Spleen (tissue), 11 donors: Measurements from ENCODE around the gene LRRC4B. TPM values are rescaled to one million over a fixed set of nuclear protein-coding genes. Genes with fewer than 3 reads are reported as not detected.

Source experiments
- DNase-seq: peaks from one replicate; pipeline ENCODE4 v3.0.0-alpha.2; 2020
- H3K27ac ChIP-seq, 8 donors: fragments of 200-600 bp; sonication (generic) in 7 of 8; 1 replicate in 4 of 8; 2 replicates in 4 of 8; pipeline versions ENCODE4 v1.5.0 to v1.8.0; 2016 to 2021; ENCODE audit warnings: inconsistent platforms in 4 of 8, mild to moderate bottlenecking in 4 of 8, moderate library complexity in 1 of 8
- H3K27me3 ChIP-seq, 7 donors: fragments of 200-600 bp; sonication (generic) in 6 of 7; replicated peaks in 1 of 7; 1 replicate in 4 of 7; 2 replicates in 3 of 7; pipeline versions ENCODE4 v1.5.0 to v1.8.0; 2016 to 2021; ENCODE audit warnings: inconsistent platforms in 3 of 7, mild to moderate bottlenecking in 1 of 7
- H3K36me3 ChIP-seq, 6 donors: fragments of 200-600 bp; sonication (generic) in 5 of 6; 1 replicate in 4 of 6; 2 replicates in 2 of 6; pipeline versions ENCODE4 v1.5.0 to v1.8.0; 2016 to 2021; ENCODE audit warnings: inconsistent platforms in 2 of 6
- H3K4me1 ChIP-seq, 6 donors: fragments of 200-600 bp; sonication (generic) in 5 of 6; 1 replicate in 3 of 6; 2 replicates in 3 of 6; pipeline versions ENCODE4 v1.5.0 to v1.8.0; 2016 to 2021; ENCODE audit warnings: inconsistent platforms in 3 of 6
- H3K4me3 ChIP-seq, 8 donors: fragments of 200-600 bp; sonication (generic) in 7 of 8; 1 replicate in 4 of 8; 2 replicates in 4 of 8; pipeline versions ENCODE4 v1.5.0 to v1.8.0; 2016 to 2021; ENCODE audit warnings: inconsistent platforms in 4 of 8, mild to moderate bottlenecking in 4 of 8, moderate library complexity in 2 of 8
- H3K9me3 ChIP-seq, 8 donors: fragments of 200-600 bp; sonication (generic) in 7 of 8; 1 replicate in 4 of 8; 2 replicates in 4 of 8; pipeline versions ENCODE4 v1.5.0 to v1.8.0; 2016 to 2021; ENCODE audit warnings: inconsistent platforms in 4 of 8
- CTCF ChIP-seq, 11 experiments: fragments of 200-600 bp in 7 of 11; fragments of 450-650 bp in 4 of 11; sonication (generic) in 4 of 11; IDR thresholded peaks in 8 of 11; conservative IDR thresholded peaks in 3 of 11; 1 replicate in 7 of 11; 2 replicates in 4 of 11; pipeline versions ENCODE4 v1.4.0 to v1.8.0; 2016 to 2021; ENCODE audit warnings: antibody characterized with exemption in 11 of 11, inconsistent platforms in 4 of 11, mild to moderate bottlenecking in 1 of 11
- POLR2A ChIP-seq, 3 donors: fragments of 450-650 bp; IDR thresholded peaks; one replicate each; pipeline ENCODE4 v1.5.1; 2017; ENCODE audit warnings: antibody characterized with exemption in 3 of 3, mild to moderate bottlenecking in 1 of 3
- POLR2AphosphoS5 ChIP-seq, 3 donors: sonication (generic); formaldehyde crosslinking; IDR thresholded peaks; one replicate each; pipeline ENCODE4 v1.5.1; 2017; ENCODE audit warnings: antibody characterized with exemption in 3 of 3
- WGBS, 5 donors: extraction: QIAGEN DNeasy Blood & Tissue Kit in 3 of 5; methylation state at CpG; one replicate each; pipeline versions ENCODE4 v1.1.5 to v1.1.7; 2013 to 2018; 5-methylcytosine and 5-hydroxymethylcytosine counted together
- intact Hi-C: fragments of 100-400 bp; cut with DNase I; formaldehyde crosslinking; loops from one replicate; pipeline ENCODE4 v1.15.0; 2023; ENCODE audit warnings: low total_unique reads
- polyA plus RNA-seq, 3 donors: library from polyadenylated mRNA; stranded (reverse); fragments of 200-250 nt; gene quantifications; one replicate each; pipeline ENCODE4 v1.2.1, GENCODE V29; 2013
- total RNA-seq, 7 donors: library from RNA; depleted of rRNA in 3 of 7; stranded (reverse); fragments of >200 nt in 3 of 7; fragmentation: NEBNext Ultra II Directional in 4 of 7; extraction: Animal tissue kit (Norgen Biotek cat#: 25700) in 4 of 7; gene quantifications; one replicate each; pipeline versions ENCODE4 v1.1.0 to v1.2.1, GENCODE V29; 2016 to 2021
- donor health status: healthy with polysubstance abuse.
- donor health status: DM: no; HTN: no; CAD: no; lungs with moderate emphysema.
- donor health status: DM: no; HTN: no; CAD: no.
- donor health status: Bipolar disorder and iron deficiency.
- donor health status: healthy.
- donor health status: DM: no; HTN: no; CAD: no.
- donor health status: DM: yes; HTN: yes; CAD: no.

LRRC4B gene
- total and polyA plus RNA-seq, 10 donors, result 0.20 to 2.3 (median 0.97) TPM

DNA sequence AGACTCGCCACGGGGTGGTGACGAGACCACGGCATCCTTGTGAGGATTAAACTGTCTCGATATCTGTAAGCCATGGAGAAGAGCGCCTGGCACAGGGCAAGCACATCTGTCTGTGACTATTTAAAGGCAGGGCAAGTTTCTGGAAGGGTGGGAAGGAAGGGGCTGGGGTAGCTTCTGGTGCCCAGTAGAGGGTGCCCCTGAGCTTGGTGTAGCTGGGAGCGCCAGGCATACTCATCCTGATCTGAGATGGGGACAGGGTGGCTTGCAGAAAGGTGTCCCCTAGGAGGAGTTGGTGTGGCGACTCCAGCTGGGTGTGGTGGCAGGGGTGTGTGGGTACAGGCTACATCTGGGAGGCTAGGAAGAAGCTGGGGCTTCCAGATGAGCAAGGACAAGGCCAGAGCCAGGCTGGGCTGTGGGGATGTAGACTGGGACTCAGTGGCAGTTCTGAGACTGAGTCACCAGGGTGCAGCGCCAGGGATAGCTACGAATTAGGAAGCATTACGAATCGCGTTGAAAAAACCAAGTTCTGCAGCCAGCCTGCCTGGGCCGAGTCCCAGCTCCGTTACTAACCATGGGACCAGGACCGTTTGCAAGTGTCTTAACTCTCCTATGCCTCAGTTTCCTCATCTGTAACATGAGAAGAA lies 31.5 kb downstream of the LRRC4B start:
- intact Hi-C loops, result no loop called here
- Histone ChIP-seq H3K9me3 (peaks cover 0 to 23% (median 19%) of the 10 kb centered on the region in 8 donors), H3K36me3 (no peaks in the 10 kb centered on the region), H3K4me1 (no peaks in the 10 kb centered on the region), H3K27ac (no peak overlapping the region), H3K27me3 (peaks cover 0 to 53% (median 13%) of the 10 kb centered on the region in 7 donors), H3K4me3 (no peak overlapping the region)
- WGBS, 5 donors, result 88 to 93% (median 91%) methylated on average over 13 to 16 of the region's 16 CpGs
- no peak for DNase-seq
- TF ChIP-seq POLR2A (IDR thresholded peaks at IDR 0.05) (no peak), CTCF (IDR thresholded peaks at IDR 0.05 in 8 of 11, conservative IDR thresholded peaks at IDR 0.05 in 3 of 11) (no peak), POLR2AphosphoS5 (IDR thresholded peaks at IDR 0.05) (no peak)

GRCh38 chr19:50535672-50536187 lies 32.5 kb downstream of the LRRC4B start:
- intact Hi-C loops, result no loop called here
- H3K4me1 ChIP-seq, result no peaks in the 10 kb centered on the region
- H3K36me3 ChIP-seq, result no peaks in the 10 kb centered on the region
- no peak overlapping the region for H3K27ac ChIP-seq
- 76 to 84% (median 79%) methylated on average over 11 of the region's 11 CpGs for WGBS, 5 donors
- H3K27me3 ChIP-seq, result peaks cover 0 to 63% (median 15%) of the 10 kb centered on the region in 7 donors
- peaks cover 0 to 23% (median 19%) of the 10 kb centered on the region in 8 donors for H3K9me3 ChIP-seq
- TF ChIP-seq POLR2A (IDR thresholded peaks at IDR 0.05) (no peak), POLR2AphosphoS5 (IDR thresholded peaks at IDR 0.05) (no peak), CTCF (IDR thresholded peaks at IDR 0.05 in 8 of 11, conservative IDR thresholded peaks at IDR 0.05 in 3 of 11) (no peak)
- DNase-seq, result no peak
- H3K4me3 ChIP-seq, result no peak overlapping the region

DNA sequence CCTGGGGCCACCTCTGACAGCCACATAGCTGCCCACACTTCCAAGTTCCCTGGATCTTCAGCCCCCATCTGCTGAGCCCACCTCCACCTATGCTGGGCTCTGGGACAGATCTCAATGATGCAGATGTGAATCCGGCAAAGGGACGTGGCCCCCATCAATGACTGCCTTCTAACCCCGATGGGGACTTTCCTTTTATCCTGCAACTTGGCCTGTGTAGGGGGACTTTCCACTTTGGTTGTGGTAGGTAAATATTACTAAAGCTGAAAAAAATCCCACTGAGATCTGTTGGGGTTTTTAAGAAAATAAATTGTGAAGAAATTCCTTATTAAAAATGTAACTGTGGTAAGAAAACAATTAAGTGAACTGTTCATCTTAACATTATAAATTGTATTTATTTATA lies 33.8 kb downstream of the LRRC4B start:
- Histone ChIP-seq H3K36me3 (no peaks in the 10 kb centered on the region), H3K27me3 (peaks cover 0 to 64% (median 15%) of the 10 kb centered on the region in 7 donors), H3K9me3 (peaks cover 0 to 23% (median 19%) of the 10 kb centered on the region in 8 donors), H3K4me3 (no peak overlapping the region), H3K4me1 (no peaks in the 10 kb centered on the region), H3K27ac (no peak overlapping the region)
- WGBS, 5 donors, result 70 to 87% (median 80%) methylated on average over 3 of the region's 3 CpGs
- intact Hi-C loops, result no loop called here
- no peak for DNase-seq
- no peak for TF ChIP-seq POLR2AphosphoS5 (IDR thresholded peaks at IDR 0.05)
- TF ChIP-seq CTCF (IDR thresholded peaks at IDR 0.05 in 8 of 11, conservative IDR thresholded peaks at IDR 0.05 in 3 of 11), result no peak
- TF ChIP-seq POLR2A (IDR thresholded peaks at IDR 0.05), result no peak

- WGBS, 5 donors, result 79 to 91% (median 89%) methylated on average over 4 of the region's 4 CpGs
- intact Hi-C loops, result no loop called here
Observed at GRCh38 chr19:50532952-50533351, 35.3 kb downstream of the LRRC4B start.

More at GRCh38 chr19:50532952-50533351, 35.3 kb downstream of the LRRC4B start:
- no peaks in the 10 kb centered on the region for H3K36me3 ChIP-seq
- no peaks in the 10 kb centered on the region for H3K4me1 ChIP-seq
- DNase-seq, result no peak
- no peak overlapping the region for H3K27ac ChIP-seq
- H3K27me3 ChIP-seq, result peaks cover 0 to 64% (median 15%) of the 10 kb centered on the region in 7 donors
- TF ChIP-seq POLR2A (IDR thresholded peaks at IDR 0.05) (no peak), CTCF (IDR thresholded peaks at IDR 0.05 in 8 of 11, conservative IDR thresholded peaks at IDR 0.05 in 3 of 11) (no peak), POLR2AphosphoS5 (IDR thresholded peaks at IDR 0.05) (no peak)
- no peak overlapping the region for H3K4me3 ChIP-seq
- peaks cover 0 to 23% (median 19%) of the 10 kb centered on the region in 8 donors for H3K9me3 ChIP-seq
